Heart right ventricle (tissue), 16 donors: ENCODE data around the gene KDM1B. TPM values are rescaled to one million over a fixed set of nuclear protein-coding genes. Genes with fewer than 3 reads are reported as not detected.

Source experiments
- ATAC-seq, 8 donors: fragments of 200-7000 bp; cut with Tn5 transposase; one replicate each; pipeline ENCODE4 v1.9.1; 2020; ENCODE audit warnings: mild to moderate bottlenecking in 8 of 8, moderate library complexity in 8 of 8, moderate number of reproducible peaks in 1 of 8
- DNase-seq, 2 donors: peaks; one replicate each; pipeline ENCODE4 v3.0.0-alpha.2; 2020
- H3K27ac ChIP-seq, 10 donors: fragments of 200-600 bp; sonication (generic) in 2 of 10; one replicate each; pipeline versions ENCODE4 v1.5.0 to v1.8.0; 2020 to 2022; ENCODE audit warnings: mild to moderate bottlenecking in 3 of 10
- H3K27me3 ChIP-seq, 7 donors: fragments of 200-600 bp; one replicate each; pipeline ENCODE4 v1.8.0; 2021 to 2022; ENCODE audit warnings: mild to moderate bottlenecking in 2 of 7
- H3K36me3 ChIP-seq, 9 donors: fragments of 200-600 bp; sonication (generic) in 1 of 9; one replicate each; pipeline versions ENCODE4 v1.5.0 to v1.8.0; 2020 to 2022; ENCODE audit warnings: mild to moderate bottlenecking in 2 of 9
- H3K4me1 ChIP-seq, 9 donors: fragments of 200-600 bp; sonication (generic) in 1 of 9; one replicate each; pipeline versions ENCODE4 v1.5.0 to v1.8.0; 2020 to 2022; ENCODE audit warnings: mild to moderate bottlenecking in 4 of 9
- H3K4me3 ChIP-seq, 10 donors: fragments of 200-600 bp; sonication (generic) in 2 of 10; one replicate each; pipeline versions ENCODE4 v1.5.0 to v1.8.0; 2020 to 2022; ENCODE audit warnings: mild to moderate bottlenecking in 7 of 10, moderate library complexity in 2 of 10
- H3K9me3 ChIP-seq, 11 donors: fragments of 200-600 bp in 10 of 11; sonication (generic) in 2 of 11; one replicate each; pipeline versions ENCODE4 v1.5.0 to v1.8.0; 2013 to 2022; ENCODE audit warnings: mild to moderate bottlenecking in 2 of 11, control low read depth in 1 of 11, moderate library complexity in 1 of 11
- CTCF ChIP-seq, 9 donors: fragments of 200-600 bp; sonication (generic) in 2 of 9; IDR thresholded peaks; one replicate each; pipeline versions ENCODE4 v1.5.0 to v1.8.0; 2021 to 2022; ENCODE audit warnings: antibody characterized with exemption in 9 of 9, mild to moderate bottlenecking in 5 of 9, moderate library complexity in 1 of 9
- WGBS, 2 donors: extraction: QIAGEN DNeasy Blood & Tissue Kit; methylation state at CpG; one replicate each; pipeline ENCODE4 v1.1.7; 2013; ENCODE audit warnings: inconsistent platforms in 1 of 2; 5-methylcytosine and 5-hydroxymethylcytosine counted together
- intact Hi-C, 10 donors: fragments of 100-400 bp; cut with DNase I; formaldehyde crosslinking; loops; one replicate each; pipeline versions ENCODE4 v1.11.1 to v1.14.2; 2022
- polyA plus RNA-seq, 2 donors: library from polyadenylated mRNA; stranded (reverse); fragments of 200-250 nt; gene quantifications; one replicate each; pipeline ENCODE4 v1.2.3, GENCODE V29; 2013
- total RNA-seq, 10 donors: library from RNA; stranded (reverse); fragmentation: NEBNext Ultra II Directional in 3 of 10; extraction: Animal tissue kit (Norgen Biotek cat#: 25700) in 3 of 10; gene quantifications; one replicate each; pipeline versions ENCODE4 v1.2.1 to v1.2.4, GENCODE V29; 2021 to 2023
- donor health status: Arrhythmogenic right ventricular cardiomyopathy.
- donor health status: ischemic (EF 13 %, LVEDD 7.1; RV severe dilation, severe dysfunction).
- donor health status: healthy with polysubstance abuse.
- donor health status: DM: no; HTN: yes; CAD: no.
- donor health status: DM: no; HTN: no; CAD: no.
- donor health status: ischemic (EF 25% LVEDD 6.9; RV normal size, moderate dysfunction).
- donor health status: ischemic (EF 25% LVEDD 5.7; RV mildly dilated, moderate dysfunction).
- donor health status: healthy.
- donor health status: DM: yes; HTN: yes; CAD: no.
- donor health status: Ischemic cardiomyopathy.
- donor health status: ischemic (EF 35%, LVEDD 5.7; RV mildly dilated, moderate dysfunction).
- donor health status: nonischemic (EF 11% LVEDD 7.7; RV severe dilation, severe dysfunction).
- donor health status: DM: yes; HTN: yes; CAD: no.
- donor health status: PGD.
- donor health status: ischemic (EF 29% LVEDD 5.4; RV normal size, mild dysfunction).
- donor health status: nonischemic (EF 23%, LVEDD 6.1; RV moderate dilation, normal function).

KDM1B gene
- total and polyA plus RNA-seq, 12 donors, result 2.3 to 22.5 (median 15.2) TPM

GRCh38 chr6:18240230-18240629, 85.0 kb downstream of the KDM1B start:
- no peak for TF ChIP-seq CTCF (IDR thresholded peaks at IDR 0.05)
- peaks cover 0 to 99% (median 25%) of the 10 kb centered on the region in 9 donors for H3K36me3 ChIP-seq
- intact Hi-C loops, result no loop called here
- no peak overlapping the region for H3K4me3 ChIP-seq
- H3K4me1 ChIP-seq, result peaks cover 0 to 5% (median 0%) of the 10 kb centered on the region in 9 donors
- H3K9me3 ChIP-seq, result no peaks in the 10 kb centered on the region
- no peaks in the 10 kb centered on the region for H3K27me3 ChIP-seq
- no peak overlapping the region for H3K27ac ChIP-seq
- no peak for DNase-seq
- 86 to 92% methylated on average over 2 of the region's 2 CpGs for WGBS, 2 donors
- no peak for ATAC-seq

- DNase-seq (no peak), ATAC-seq (no peak)
- peaks cover 0 to 99% (median 13%) of the 10 kb centered on the region in 9 donors for H3K36me3 ChIP-seq
- TF ChIP-seq CTCF (IDR thresholded peaks at IDR 0.05), result no peak
- H3K4me3 ChIP-seq, result no peak overlapping the region
- H3K4me1 ChIP-seq, result peaks cover 0 to 5% (median 0%) of the 10 kb centered on the region in 9 donors
- intact Hi-C loops, result no loop called here
- WGBS, 2 donors, result 96 to 97% methylated on average over 1 of the region's 1 CpG
- H3K27ac ChIP-seq, result no peak overlapping the region
- no peaks in the 10 kb centered on the region for H3K27me3 ChIP-seq
- H3K9me3 ChIP-seq, result no peaks in the 10 kb centered on the region
Measured at GRCh38 chr6:18241208-18242038, 86.2 kb downstream of the KDM1B start.

GRCh38 chr6:18242062-18242851, 87.0 kb downstream of the KDM1B start:
- ATAC-seq (no peak), DNase-seq (no peak)
- Histone ChIP-seq H3K27ac (no peak overlapping the region), H3K9me3 (no peaks in the 10 kb centered on the region), H3K4me1 (peaks cover 0 to 5% (median 0%) of the 10 kb centered on the region in 9 donors), H3K27me3 (no peaks in the 10 kb centered on the region), H3K4me3 (no peak overlapping the region), H3K36me3 (peaks cover 0 to 99% (median 12%) of the 10 kb centered on the region in 9 donors)
- 87 to 95% methylated on average over 11 of the region's 11 CpGs for WGBS, 2 donors
- intact Hi-C loops, result no loop called here
- TF ChIP-seq CTCF (IDR thresholded peaks at IDR 0.05), result no peak

GRCh38 chr6:18243302-18243893, 88.2 kb downstream of the KDM1B start:
- no peak for DNase-seq
- intact Hi-C loops, result no loop called here
- 62 to 67% methylated on average over 3 of the region's 3 CpGs for WGBS, 2 donors
- Histone ChIP-seq H3K36me3 (peaks cover 0 to 99% (median 12%) of the 10 kb centered on the region in 9 donors), H3K27ac (no peak overlapping the region), H3K9me3 (no peaks in the 10 kb centered on the region), H3K27me3 (no peaks in the 10 kb centered on the region), H3K4me1 (peaks cover 0 to 5% (median 0%) of the 10 kb centered on the region in 9 donors), H3K4me3 (no peak overlapping the region)
- peak in 1 of 8 donors; percentile 51 for ATAC-seq
- no peak for TF ChIP-seq CTCF (IDR thresholded peaks at IDR 0.05)
